ENCODE measurements around the gene PPP1R8.

- no peak for TF ChIP-seq CTCF (IDR thresholded peaks at IDR 0.05; ENCODE audit: low read length)
- no peak for TF ChIP-seq EZH2 (IDR thresholded peaks at IDR 0.05; ENCODE audit: borderline replicate concordance, low read length)
Observed at GRCh38 chr1:27886353-27886679, 55.7 kb downstream of the PPP1R8 start.
